Measurements from ENCODE around the gene ST8SIA6.

ST8SIA6 gene

GRCh38 chr10:17385066-17385465, 69.3 kb downstream of the ST8SIA6 start:
- no peak for DNase-seq (ENCODE audit: low read depth)

GRCh38 chr10:17383801-17384555, 70.4 kb downstream of the ST8SIA6 start:
- DNase-seq (ENCODE audit: low read depth): no peak

- DNase-seq (ENCODE audit: low read depth): no peak
Observed at GRCh38 chr10:17381502-17382142, 72.8 kb downstream of the ST8SIA6 start.

- DNase-seq (ENCODE audit: low read depth): no peak
Observed at GRCh38 chr10:17380888-17381287, 73.5 kb downstream of the ST8SIA6 start.

GRCh38 chr10:17380016-17380415, 74.4 kb downstream of the ST8SIA6 start:
- no peak for DNase-seq (ENCODE audit: low read depth)

- no peak for DNase-seq (ENCODE audit: low read depth)
Observed at GRCh38 chr10:17379151-17379690, 75.2 kb downstream of the ST8SIA6 start.

GRCh38 chr10:17375936-17376584, 78.3 kb downstream of the ST8SIA6 start:
- no peak for DNase-seq (ENCODE audit: low read depth)

- no peak for DNase-seq (ENCODE audit: low read depth)
Observed at GRCh38 chr10:17368708-17369272, 85.6 kb downstream of the ST8SIA6 start.

- DNase-seq (ENCODE audit: low read depth): no peak
Observed at GRCh38 chr10:17366705-17367104, 87.7 kb downstream of the ST8SIA6 start.

- no peak for DNase-seq (ENCODE audit: low read depth)
Observed at GRCh38 chr10:17365402-17365801, 89.0 kb downstream of the ST8SIA6 start.

GRCh38 chr10:17358461-17358860, 95.9 kb downstream of the ST8SIA6 start:
- no peak for DNase-seq (ENCODE audit: low read depth)

- DNase-seq (ENCODE audit: low read depth): no peak
Observed at GRCh38 chr10:17357781-17358180, 96.6 kb downstream of the ST8SIA6 start.

GRCh38 chr10:17356820-17357219, 97.6 kb downstream of the ST8SIA6 start:
- DNase-seq (ENCODE audit: low read depth): no peak

- no peak for DNase-seq (ENCODE audit: low read depth)
Observed at GRCh38 chr10:17354781-17355180, 99.6 kb downstream of the ST8SIA6 start.

GRCh38 chr10:17353568-17354300, 100.7 kb downstream of the ST8SIA6 start:
- DNase-seq (ENCODE audit: low read depth): no peak

GRCh38 chr10:17352583-17352982, 101.8 kb downstream of the ST8SIA6 start:
- no peak for DNase-seq (ENCODE audit: low read depth)

GRCh38 chr10:17351506-17351905, 102.9 kb downstream of the ST8SIA6 start:
- DNase-seq (ENCODE audit: low read depth): no peak

GRCh38 chr10:17349717-17350116, 104.7 kb downstream of the ST8SIA6 start:
- DNase-seq (ENCODE audit: low read depth): no peak

GRCh38 chr10:17348501-17349349, 105.7 kb downstream of the ST8SIA6 start:
- DNase-seq (ENCODE audit: low read depth): no peak

GRCh38 chr10:17348011-17348500, 106.3 kb downstream of the ST8SIA6 start:
- no peak for DNase-seq (ENCODE audit: low read depth)

- DNase-seq (ENCODE audit: low read depth): no peak
Observed at GRCh38 chr10:17344206-17344605, 110.2 kb downstream of the ST8SIA6 start.
